AG04450 (cell line): ENCODE results near the gene SMARCC2. TPM values are rescaled to one million over a fixed set of nuclear protein-coding genes. Genes with fewer than 3 reads are reported as not detected.

Source experiments
- CTCF ChIA-PET: fragments of 300-600, 350-600 bp; formaldehyde crosslinking; extraction: SDS; loops from one replicate; lab custom pipeline; 2022; ENCODE audit warnings: antibody characterized with exemption, inconsistent platforms; lab: Charles Lee
- POLR2A ChIA-PET: fragments of 350-600 bp; formaldehyde crosslinking; extraction: SDS; loops from one replicate; lab custom pipeline; 2021; ENCODE audit warnings: antibody characterized with exemption, inconsistent platforms; lab: Yijun Ruan, JAX
- DNase-seq: peaks from one replicate; pipeline ENCODE4 v3.0.0-alpha.2; 2011; ENCODE audit warnings: low read depth, low spot score
- H3K27ac ChIP-seq: one replicate; pipeline ENCODE4 v1.5.1; 2012; ENCODE audit warnings: low read depth, low read length, control low read depth
- H3K27me3 ChIP-seq: one replicate; pipeline ENCODE4 v1.6.0; 2012; ENCODE audit warnings: low read length; ENCODE audit not compliant: control insufficient read depth, insufficient read depth
- H3K4me3 ChIP-seq: 2 replicates; pipeline ENCODE4 v1.5.1; 2011; ENCODE audit warnings: mild to moderate bottlenecking, low read depth, low read length, control low read depth
- H3K9me3 ChIP-seq: 2 replicates; pipeline ENCODE4 v1.5.1; 2012; ENCODE audit warnings: low read length; ENCODE audit not compliant: control insufficient read depth, insufficient read depth
- CTCF ChIP-seq: IDR thresholded peaks from 2 replicates; pipeline ENCODE4 v1.5.1; 2011; ENCODE audit warnings: low read depth, low read length, control low read depth, inconsistent platforms
- polyA plus RNA-seq: library from polyadenylated mRNA; depleted of rRNA; stranded (reverse); fragments of >200 nt; gene quantifications from 2 replicates; pipeline ENCODE4 v1.2.3, GENCODE V29; 2011

The SMARCC2 gene
- polyA plus RNA-seq, 1 experiment = 90.2 TPM

DNA sequence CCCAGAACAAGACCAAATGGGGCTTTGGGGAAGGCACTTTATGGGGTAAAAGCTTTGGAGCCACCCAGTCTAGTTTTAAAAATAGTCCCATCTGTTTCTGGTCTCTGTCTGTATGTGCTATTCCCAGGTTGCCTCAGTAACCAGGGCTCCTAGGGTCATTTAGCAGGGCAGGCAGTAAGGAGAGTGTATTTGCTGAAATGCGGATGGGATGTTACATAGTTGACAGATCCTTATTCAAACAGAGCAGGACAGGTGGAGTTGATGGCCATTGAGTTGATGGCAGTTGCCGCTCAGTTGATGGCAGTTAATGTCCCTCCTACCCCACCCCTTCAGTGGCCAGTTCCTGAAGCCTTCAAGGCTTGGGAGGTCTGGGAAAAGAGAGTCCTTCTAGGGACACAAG is 66.6 kb downstream of the SMARCC2 start:
- no peak overlapping the region for H3K4me3 ChIP-seq
- TF ChIP-seq CTCF = no peak
- CTCF ChIA-PET = interaction anchor here (1.3 kb wide), 1 partner anchor 67 kb away, joined by 4 read pairs; no protein-coding TSS in a partner anchor
- POLR2A ChIA-PET = interaction anchor here (0.6 kb wide), 1 partner anchor 78 kb away, joined by 4 read pairs; no protein-coding TSS in a partner anchor
- DNase-seq = no peak
- no peaks in the 10 kb centered on the region; the same call in 1 of the 2 replicates for H3K9me3 ChIP-seq
- no peaks in the 10 kb centered on the region for H3K27me3 ChIP-seq
- no peak overlapping the region for H3K27ac ChIP-seq

- Histone ChIP-seq H3K27me3 (no peaks in the 10 kb centered on the region), H3K27ac (no peak overlapping the region), H3K9me3 (no peaks in the 10 kb centered on the region; the same call in 1 of the 2 replicates), H3K4me3 (no peak overlapping the region)
- no peak for DNase-seq
- ChIA-PET CTCF (interaction anchor here (5.3 kb wide), 1 partner anchor 67 kb away, joined by 96 read pairs; the partner anchor contains the start of gene SMARCC2), POLR2A (no interaction called here)
- no peak for TF ChIP-seq CTCF
Measured at GRCh38 chr12:56121204-56121870, 67.9 kb downstream of the SMARCC2 start.

GRCh38 chr12:56120158-56120846 is 69.0 kb downstream of the SMARCC2 start:
- peak overlapping the region; percentile 22 for H3K27ac ChIP-seq

DNA sequence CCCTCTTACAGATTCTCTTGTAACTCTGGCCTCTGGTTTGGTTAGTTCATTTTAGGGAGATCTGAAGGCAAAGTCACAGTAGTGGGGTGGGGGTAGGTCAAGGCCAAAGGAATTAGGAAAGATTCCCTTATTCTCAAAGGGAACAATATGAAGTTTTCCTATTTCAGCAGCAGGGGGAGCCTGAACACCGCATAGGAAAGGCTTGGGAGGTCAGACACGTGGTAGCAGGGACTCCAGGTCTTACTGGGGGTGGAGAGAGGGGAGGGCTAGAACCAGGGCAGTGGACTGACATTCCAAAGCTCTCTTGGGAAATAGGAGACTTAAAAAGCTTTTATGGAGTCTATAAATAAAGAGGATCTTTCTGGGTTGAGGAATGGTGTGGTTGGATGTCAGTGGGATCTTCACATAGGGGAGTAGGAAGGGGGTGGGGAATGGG is 69.9 kb downstream of the SMARCC2 start:
- ChIA-PET POLR2A (interaction anchor here (0.6 to 3.6 kb wide), 10 partner anchors 8 to 102 kb away, joined by 3 to 40 read pairs (median 4); partner anchors contain the start of genes ESYT1, MYL6, RNF41 and SMARCC2), CTCF (interaction anchor here (0.6 to 5.3 kb wide), 18 partner anchors 9 to 148 kb away, joined by 3 to 96 read pairs (median 5); partner anchors contain the start of genes ESYT1, MYL6, PA2G4 and RNF41)
- Histone ChIP-seq H3K9me3 (no peaks in the 10 kb centered on the region; the same call in 1 of the 2 replicates), H3K27me3 (no peaks in the 10 kb centered on the region), H3K27ac (no peak overlapping the region), H3K4me3 (peak overlapping the region; percentile 92)
- peak; percentile 90 for DNase-seq
- TF ChIP-seq CTCF = peak; percentile 84

More at GRCh38 chr12:56120158-56120846, 69.0 kb downstream of the SMARCC2 start:
- TF ChIP-seq CTCF = no peak
- H3K27me3 ChIP-seq = no peaks in the 10 kb centered on the region
- CTCF ChIA-PET = interaction anchor here (0.6 to 5.3 kb wide), 16 partner anchors 8 to 148 kb away, joined by 3 to 96 read pairs (median 6); partner anchors contain the start of genes ESYT1, MYL6, PA2G4 and RNF41
- no peak for DNase-seq
- POLR2A ChIA-PET = interaction anchor here (0.6 to 3.6 kb wide), 7 partner anchors 7 to 101 kb away, joined by 3 to 40 read pairs (median 5); partner anchors contain the start of genes ESYT1, MYL6, RNF41 and SMARCC2
- H3K9me3 ChIP-seq = no peaks in the 10 kb centered on the region; the same call in 1 of the 2 replicates
- H3K4me3 ChIP-seq = no peak overlapping the region
